ENCODE data around the gene EPHB2. TPM values are rescaled to one million over a fixed set of nuclear protein-coding genes. Genes with fewer than 3 reads are reported as not detected.

The EPHB2 gene
- total and polyA plus RNA-seq, 2 of the 13 experiments (the other 11 are each of a cell fraction or from before 2014, with no cell fraction given) = 0.03 to 0.11 TPM

- TF ChIP-seq, protein P1, sequence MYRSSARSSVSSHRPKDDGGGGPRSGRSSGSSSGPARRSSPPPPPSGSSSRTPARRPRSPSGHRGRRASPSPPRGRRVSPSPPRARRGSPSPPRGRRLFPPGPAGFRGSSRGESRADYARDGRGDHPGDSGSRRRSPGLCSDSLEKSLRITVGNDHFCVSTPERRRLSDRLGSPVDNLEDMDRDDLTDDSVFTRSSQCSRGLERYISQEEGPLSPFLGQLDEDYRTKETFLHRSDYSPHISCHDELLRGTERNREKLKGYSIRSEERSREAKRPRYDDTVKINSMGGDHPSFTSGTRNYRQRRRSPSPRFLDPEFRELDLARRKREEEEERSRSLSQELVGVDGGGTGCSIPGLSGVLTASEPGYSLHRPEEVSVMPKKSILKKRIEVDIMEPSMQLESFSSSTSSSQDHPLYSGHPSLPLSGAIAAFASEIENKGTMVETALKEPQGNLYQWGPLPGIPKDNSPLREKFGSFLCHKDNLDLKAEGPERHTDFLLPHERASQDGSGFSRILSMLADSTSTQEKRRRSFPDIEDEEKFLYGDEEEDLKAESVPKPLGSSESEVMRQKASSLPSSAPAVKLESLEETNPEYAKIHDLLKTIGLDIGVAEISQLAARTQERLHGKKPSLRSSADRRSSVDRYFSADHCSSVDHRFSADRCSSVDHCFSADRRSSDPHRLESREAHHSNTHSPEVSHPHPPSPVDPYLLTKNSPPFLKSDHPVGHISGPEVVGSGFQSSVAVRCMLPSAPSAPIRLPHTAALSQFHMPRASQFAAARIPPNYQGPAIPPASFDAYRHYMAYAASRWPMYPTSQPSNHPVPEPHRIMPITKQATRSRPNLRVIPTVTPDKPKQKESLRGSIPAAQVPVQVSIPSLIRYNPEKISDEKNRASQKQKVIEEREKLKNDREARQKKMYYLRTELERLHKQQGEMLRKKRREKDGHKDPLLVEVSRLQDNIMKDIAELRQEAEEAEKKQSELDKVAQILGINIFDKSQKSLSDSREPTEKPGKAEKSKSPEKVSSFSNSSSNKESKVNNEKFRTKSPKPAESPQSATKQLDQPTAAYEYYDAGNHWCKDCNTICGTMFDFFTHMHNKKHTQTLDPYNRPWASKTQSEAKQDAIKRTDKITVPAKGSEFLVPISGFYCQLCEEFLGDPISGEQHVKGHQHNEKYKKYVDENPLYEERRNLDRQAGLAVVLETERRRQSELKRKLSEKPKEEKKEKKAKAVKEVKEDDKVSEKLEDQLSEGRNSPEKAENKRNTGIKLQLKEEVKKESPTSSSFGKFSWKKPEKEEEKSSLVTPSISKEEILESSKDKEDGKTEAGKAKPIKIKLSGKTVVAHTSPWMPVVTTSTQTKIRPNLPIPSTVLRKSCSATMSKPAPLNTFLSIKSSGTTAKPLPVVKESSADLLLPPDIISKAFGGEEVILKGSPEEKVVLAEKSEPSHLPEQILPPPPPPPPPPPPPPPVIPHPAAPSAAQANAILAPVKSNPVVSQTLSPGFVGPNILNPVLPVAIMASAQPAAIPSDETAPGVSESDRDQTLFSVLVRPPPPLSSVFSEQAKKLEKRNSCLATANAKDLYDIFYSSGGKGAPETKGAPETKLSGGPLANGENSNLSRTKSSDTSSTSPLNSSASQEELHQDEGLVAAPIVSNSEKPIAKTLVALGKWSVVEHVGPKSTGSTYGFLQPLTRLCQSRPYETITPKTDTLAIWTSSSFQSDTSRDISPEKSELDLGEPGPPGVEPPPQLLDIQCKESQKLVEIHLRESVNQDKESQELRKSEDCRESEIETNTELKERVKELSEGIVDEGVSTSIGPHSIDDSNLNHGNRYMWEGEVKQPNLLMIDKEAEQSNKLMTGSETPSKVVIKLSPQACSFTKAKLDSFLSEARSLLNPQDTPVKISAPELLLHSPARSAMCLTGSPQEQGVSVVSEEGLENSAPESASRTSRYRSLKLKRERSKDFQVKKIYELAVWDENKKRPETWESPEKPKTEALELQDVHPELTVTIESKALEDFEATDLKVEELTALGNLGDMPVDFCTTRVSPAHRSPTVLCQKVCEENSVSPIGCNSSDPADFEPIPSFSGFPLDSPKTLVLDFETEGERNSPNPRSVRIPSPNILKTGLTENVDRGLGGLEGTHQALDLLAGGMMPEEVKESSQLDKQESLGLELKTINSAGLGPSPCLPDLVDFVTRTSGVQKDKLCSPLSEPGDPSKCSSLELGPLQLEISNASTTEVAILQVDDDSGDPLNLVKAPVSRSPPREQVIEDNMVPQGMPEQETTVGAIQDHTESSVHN (CRISPR knock-in tag; IDR thresholded peaks at IDR 0.05) = no peak
- TF ChIP-seq CTCF (CRISPR knock-in tag; IDR thresholded peaks at IDR 0.05) (no peak), SAFB2 (CRISPR knock-in tag; IDR thresholded peaks at IDR 0.05; ENCODE audit: borderline replicate concordance, low read depth) (no peak), ZC3H4 (CRISPR knock-in tag; IDR thresholded peaks at IDR 0.05; ENCODE audit: borderline replicate concordance) (no peak), ZNF251 (CRISPR knock-in tag; IDR thresholded peaks at IDR 0.05) (no peak), MIXL1 (CRISPR knock-in tag; IDR thresholded peaks at IDR 0.05) (no peak), MEIS2 (CRISPR knock-in tag; IDR thresholded peaks at IDR 0.05) (no peak)
- TF ChIP-seq, protein P2, sequence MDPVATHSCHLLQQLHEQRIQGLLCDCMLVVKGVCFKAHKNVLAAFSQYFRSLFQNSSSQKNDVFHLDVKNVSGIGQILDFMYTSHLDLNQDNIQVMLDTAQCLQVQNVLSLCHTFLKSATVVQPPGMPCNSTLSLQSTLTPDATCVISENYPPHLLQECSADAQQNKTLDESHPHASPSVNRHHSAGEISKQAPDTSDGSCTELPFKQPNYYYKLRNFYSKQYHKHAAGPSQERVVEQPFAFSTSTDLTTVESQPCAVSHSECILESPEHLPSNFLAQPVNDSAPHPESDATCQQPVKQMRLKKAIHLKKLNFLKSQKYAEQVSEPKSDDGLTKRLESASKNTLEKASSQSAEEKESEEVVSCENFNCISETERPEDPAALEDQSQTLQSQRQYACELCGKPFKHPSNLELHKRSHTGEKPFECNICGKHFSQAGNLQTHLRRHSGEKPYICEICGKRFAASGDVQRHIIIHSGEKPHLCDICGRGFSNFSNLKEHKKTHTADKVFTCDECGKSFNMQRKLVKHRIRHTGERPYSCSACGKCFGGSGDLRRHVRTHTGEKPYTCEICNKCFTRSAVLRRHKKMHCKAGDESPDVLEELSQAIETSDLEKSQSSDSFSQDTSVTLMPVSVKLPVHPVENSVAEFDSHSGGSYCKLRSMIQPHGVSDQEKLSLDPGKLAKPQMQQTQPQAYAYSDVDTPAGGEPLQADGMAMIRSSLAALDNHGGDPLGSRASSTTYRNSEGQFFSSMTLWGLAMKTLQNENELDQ (CRISPR knock-in tag; IDR thresholded peaks at IDR 0.05; ENCODE audit: borderline replicate concordance) = no peak
These were observed 196.9 kb downstream of the EPHB2 start (continued) for GRCh38 chr1:22907528-22907927.

All from HepG2 (cell line).